ENCODE measurements around the gene GPR37L1.
"Not testable (repeated sequence)": the region's sequence is repeated elsewhere in the genome, so short reads cannot be mapped to it uniquely, and the experiment has no call there.

Gene GPR37L1

GRCh38 chr1:202167708-202168415 lies 45.1 kb downstream of the GPR37L1 start:
- DNase-seq (ENCODE audit: low spot score in 2 of 2) = no peak
- in situ Hi-C loops (cut with MboI; ENCODE audit: low sequenced_read_pairs) = no loop called here
- no peaks in the 10 kb centered on the region for H3K9me3 ChIP-seq
- H3K4me1 ChIP-seq = no peaks in the 10 kb centered on the region
- no peaks in the 10 kb centered on the region for H3K27me3 ChIP-seq (ENCODE audit: low read depth)
- H3K4me3 ChIP-seq = no peak overlapping the region
- no peaks in the 10 kb centered on the region for H3K36me3 ChIP-seq (replicated peaks)

- in situ Hi-C loops (cut with MboI; ENCODE audit: low sequenced_read_pairs) = no loop called here
- Histone ChIP-seq H3K27me3 (ENCODE audit: low read depth) (no peaks in the 10 kb centered on the region), H3K9me3 (no peaks in the 10 kb centered on the region), H3K4me1 (no peaks in the 10 kb centered on the region), H3K36me3 (replicated peaks) (no peaks in the 10 kb centered on the region), H3K4me3 (no peak overlapping the region)
- no peak for DNase-seq (ENCODE audit: low spot score in 2 of 2)
Measured at GRCh38 chr1:202168861-202169260, 46.1 kb downstream of the GPR37L1 start.

DNA sequence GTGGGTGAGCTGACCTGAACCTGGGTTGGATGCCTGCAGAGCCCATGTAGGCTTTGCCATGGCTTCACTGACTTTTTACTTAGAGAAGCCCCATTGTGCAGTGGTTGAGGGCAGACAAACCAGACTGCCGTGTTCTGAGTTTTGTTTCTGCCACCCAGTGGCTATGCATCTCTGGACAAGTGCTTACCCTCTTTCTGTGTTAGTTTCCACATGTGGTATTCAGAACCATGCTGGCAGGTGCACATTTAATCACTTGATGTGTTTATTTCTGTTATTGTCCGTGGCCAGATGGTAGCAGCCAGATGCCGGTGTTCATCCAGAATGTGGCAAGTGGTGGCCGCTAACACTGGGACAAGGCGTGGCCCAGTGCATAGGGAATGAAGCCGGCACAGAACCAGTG lies 48.0 kb downstream of the GPR37L1 start:
- Histone ChIP-seq H3K4me3 (no peak overlapping the region), H3K27me3 (ENCODE audit: low read depth) (no peaks in the 10 kb centered on the region), H3K36me3 (replicated peaks) (no peaks in the 10 kb centered on the region), H3K4me1 (no peaks in the 10 kb centered on the region), H3K9me3 (no peaks in the 10 kb centered on the region)
- DNase-seq (ENCODE audit: low spot score in 2 of 2) = no peak
- in situ Hi-C loops (cut with MboI; ENCODE audit: low sequenced_read_pairs) = no loop called here

GRCh38 chr1:202171292-202172014 lies 48.7 kb downstream of the GPR37L1 start:
- Histone ChIP-seq H3K9me3 (no peaks in the 10 kb centered on the region), H3K4me3 (no peak overlapping the region), H3K36me3 (replicated peaks) (no peaks in the 10 kb centered on the region), H3K4me1 (no peaks in the 10 kb centered on the region), H3K27me3 (ENCODE audit: low read depth) (no peaks in the 10 kb centered on the region)
- DNase-seq (ENCODE audit: low spot score in 2 of 2) = no peak
- in situ Hi-C loops (cut with MboI; ENCODE audit: low sequenced_read_pairs) = no loop called here

GRCh38 chr1:202172015-202172355 lies 49.3 kb downstream of the GPR37L1 start:
- Histone ChIP-seq H3K36me3 (replicated peaks) (no peaks in the 10 kb centered on the region), H3K9me3 (no peaks in the 10 kb centered on the region), H3K27me3 (ENCODE audit: low read depth) (no peaks in the 10 kb centered on the region), H3K4me3 (no peak overlapping the region), H3K4me1 (no peaks in the 10 kb centered on the region)
- in situ Hi-C loops (cut with MboI; ENCODE audit: low sequenced_read_pairs) = no loop called here
- DNase-seq (ENCODE audit: low spot score in 2 of 2) = no peak

DNA sequence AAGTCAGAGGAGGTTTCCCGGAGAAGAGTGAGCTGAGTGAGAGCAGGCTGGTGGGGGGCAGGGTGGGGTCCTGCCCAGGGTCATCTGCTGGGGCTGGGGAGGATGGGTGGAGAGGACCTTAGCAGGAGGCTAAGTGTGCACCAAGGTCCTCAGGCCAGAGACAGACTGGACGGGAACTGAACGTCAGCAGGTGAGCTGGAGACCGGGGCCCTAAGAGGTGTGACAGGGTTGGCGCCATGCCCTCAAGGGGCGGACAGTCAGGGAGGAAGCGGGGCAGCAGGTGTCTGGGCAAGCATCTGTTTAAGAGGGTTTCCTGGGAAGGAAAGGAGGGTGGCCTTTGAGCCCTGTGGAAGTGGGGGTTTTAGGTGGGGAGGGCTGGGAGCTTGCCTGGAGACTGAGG lies 51.3 kb downstream of the GPR37L1 start:
- in situ Hi-C loops (cut with MboI; ENCODE audit: low sequenced_read_pairs) = no loop called here
- no peaks in the 10 kb centered on the region for H3K4me1 ChIP-seq

DNA sequence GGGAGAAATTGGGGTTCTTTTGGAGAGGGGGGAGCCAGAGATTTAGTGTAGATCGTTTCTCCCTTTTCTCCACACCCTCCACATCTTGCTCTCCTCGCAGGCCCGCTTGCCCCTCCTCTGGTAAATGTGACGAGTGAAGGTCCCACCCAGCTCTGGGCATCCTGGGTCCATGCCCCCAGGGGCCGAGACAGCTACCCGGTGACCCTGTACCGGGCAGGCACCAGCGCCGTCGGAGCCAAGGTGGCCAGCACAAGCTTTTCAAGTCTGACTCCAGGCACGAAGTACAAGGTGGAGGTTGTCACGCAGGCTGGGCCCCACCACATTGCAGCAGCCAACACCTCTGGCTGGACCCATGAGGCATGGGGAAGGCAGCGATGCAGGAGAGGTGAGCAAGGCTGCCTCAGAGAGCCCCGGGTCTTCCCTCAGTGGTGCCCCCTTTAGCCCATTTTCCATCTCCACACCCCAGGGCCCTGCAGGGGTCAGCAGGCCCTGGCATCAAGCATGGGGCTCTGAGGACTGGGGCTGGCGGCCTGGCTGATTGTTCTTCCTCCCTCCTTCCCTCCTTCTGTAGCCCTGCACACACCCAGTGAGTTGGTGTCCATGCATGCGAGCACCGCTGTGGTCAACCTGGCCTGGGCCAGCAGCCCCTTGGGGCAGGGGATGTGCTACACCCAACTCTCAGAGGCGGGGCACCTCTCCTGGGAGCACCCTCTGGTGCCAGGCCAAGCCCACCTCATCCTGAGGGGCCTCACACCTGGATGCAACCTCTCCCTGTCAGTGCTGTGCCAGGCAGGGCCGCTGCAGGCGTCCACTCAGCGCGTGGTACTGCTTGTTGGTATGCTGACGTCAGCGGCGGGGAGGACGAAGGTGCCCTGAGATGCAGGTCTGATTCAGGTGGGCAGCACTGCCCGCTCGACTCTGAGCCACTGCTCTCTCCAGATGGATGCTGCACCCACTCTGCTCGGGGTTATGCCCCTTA lies 54.5 kb downstream of the GPR37L1 start:
- Histone ChIP-seq H3K4me3 (no peak overlapping the region), H3K4me1 (no peaks in the 10 kb centered on the region), H3K27me3 (ENCODE audit: low read depth) (peaks cover 5% of the 10 kb centered on the region; the same call in 1 of the 2 replicates), H3K9me3 (no peaks in the 10 kb centered on the region), H3K36me3 (replicated peaks) (no peaks in the 10 kb centered on the region)
- in situ Hi-C loops (cut with MboI; ENCODE audit: low sequenced_read_pairs) = no loop called here
- DNase-seq (ENCODE audit: low spot score in 2 of 2) = no peak

More for the DNA sequence above, 51.3 kb downstream of the GPR37L1 start:
- H3K9me3 ChIP-seq = no peaks in the 10 kb centered on the region
- peaks cover under 1% of the 10 kb centered on the region; the same call in 1 of the 2 replicates for H3K27me3 ChIP-seq (ENCODE audit: low read depth)
- H3K36me3 ChIP-seq (replicated peaks) = no peaks in the 10 kb centered on the region
- no peak for DNase-seq (ENCODE audit: low spot score in 2 of 2)
- H3K4me3 ChIP-seq = no peak overlapping the region

- peaks cover 5% of the 10 kb centered on the region; the same call in 1 of the 2 replicates for H3K27me3 ChIP-seq (ENCODE audit: low read depth)
- DNase-seq (ENCODE audit: low spot score in 2 of 2) = no peak
- H3K36me3 ChIP-seq (replicated peaks) = no peaks in the 10 kb centered on the region
- in situ Hi-C loops (cut with MboI; ENCODE audit: low sequenced_read_pairs) = no loop called here
- no peak overlapping the region for H3K4me3 ChIP-seq
- H3K4me1 ChIP-seq = no peaks in the 10 kb centered on the region
- H3K9me3 ChIP-seq = no peaks in the 10 kb centered on the region
Measured at GRCh38 chr1:202179828-202180750, 57.4 kb downstream of the GPR37L1 start.

GRCh38 chr1:202180751-202181139 lies 58.0 kb downstream of the GPR37L1 start:
- H3K36me3 ChIP-seq (replicated peaks); H3K27me3 ChIP-seq (ENCODE audit: low read depth); in situ Hi-C loops (cut with MboI; ENCODE audit: low sequenced_read_pairs); H3K4me3 ChIP-seq; DNase-seq (ENCODE audit: low spot score in 2 of 2); H3K4me1 ChIP-seq; H3K9me3 ChIP-seq: not testable (repeated sequence)

GRCh38 chr1:202181586-202181985 lies 58.9 kb downstream of the GPR37L1 start:
- in situ Hi-C loops (cut with MboI; ENCODE audit: low sequenced_read_pairs) = no loop called here
- no peak for DNase-seq (ENCODE audit: low spot score in 2 of 2)
- peaks cover 5% of the 10 kb centered on the region; the same call in 1 of the 2 replicates for H3K27me3 ChIP-seq (ENCODE audit: low read depth)

DNA sequence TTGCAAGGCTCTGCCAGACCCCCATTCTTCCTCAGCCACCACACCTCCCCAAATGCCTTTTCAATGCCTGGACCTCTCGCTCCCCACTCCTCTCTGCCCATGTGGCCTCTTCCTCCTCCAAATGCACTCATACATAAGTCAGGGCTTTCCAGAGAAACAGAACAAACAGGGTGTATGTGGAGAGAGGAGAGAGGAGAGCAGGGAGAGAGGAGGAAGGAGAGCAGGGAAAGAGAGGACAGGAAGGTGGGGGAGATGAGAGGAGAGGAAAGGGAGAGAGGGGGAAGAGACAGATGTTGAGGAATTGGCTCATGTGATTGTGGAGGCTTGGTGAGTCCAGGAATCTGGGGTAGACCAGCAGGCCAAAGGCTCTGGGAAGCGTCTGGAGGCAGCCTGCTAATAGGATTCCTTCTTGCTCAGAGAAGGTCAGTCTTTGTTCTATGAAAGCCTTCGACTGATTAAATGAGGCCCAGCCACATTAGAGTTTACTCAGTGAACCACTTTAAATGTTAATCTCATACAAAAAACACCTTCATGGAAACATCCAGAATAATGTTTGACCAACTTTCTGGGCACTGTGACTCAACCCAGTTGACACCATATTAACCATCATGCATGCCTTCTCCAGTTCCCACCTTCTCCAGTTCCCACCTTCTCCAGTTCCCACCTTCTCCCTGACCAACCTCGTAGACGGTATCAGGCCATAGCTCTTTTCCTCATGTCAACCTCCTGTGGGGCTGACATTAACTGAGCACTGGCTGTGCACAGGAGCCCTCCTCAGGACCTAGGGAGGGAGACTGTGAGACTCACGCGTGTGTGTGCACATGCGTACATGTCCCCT lies 59.5 kb downstream of the GPR37L1 start:
- Histone ChIP-seq H3K36me3 (replicated peaks) (no peaks in the 10 kb centered on the region), H3K4me3 (no peak overlapping the region), H3K27me3 (ENCODE audit: low read depth) (peaks cover 5% of the 10 kb centered on the region; the same call in 1 of the 2 replicates), H3K9me3 (no peaks in the 10 kb centered on the region), H3K4me1 (no peaks in the 10 kb centered on the region)
- DNase-seq (ENCODE audit: low spot score in 2 of 2) = no peak
- in situ Hi-C loops (cut with MboI; ENCODE audit: low sequenced_read_pairs) = no loop called here

More at GRCh38 chr1:202181586-202181985, 58.9 kb downstream of the GPR37L1 start:
- Histone ChIP-seq H3K36me3 (replicated peaks) (no peaks in the 10 kb centered on the region), H3K9me3 (no peaks in the 10 kb centered on the region), H3K4me1 (no peaks in the 10 kb centered on the region), H3K4me3 (no peak overlapping the region)
